SK-N-SH (cell line): ENCODE measurements around the gene ORM1.

Source experiments
- ELF1 ChIP-seq: IDR thresholded peaks from 2 replicates; pipeline ENCODE4 v1.4.0; 2012
- EP300 ChIP-seq, 2 experiments: IDR thresholded peaks; 2 replicates each; pipeline versions ENCODE4 v1.4.0 to v1.6.1; 2012; ENCODE audit warnings: borderline replicate concordance in 1 of 2, low read depth in 1 of 2, low read length in 1 of 2
- EZH2phosphoT487 ChIP-seq: fragments of 200-600 bp; sonication (generic); IDR thresholded peaks from 2 replicates; pipeline ENCODE4 v1.6.1; 2017; ENCODE audit warnings: low read depth, mixed run types, mild to moderate bottlenecking, antibody characterized with exemption, moderate library complexity, borderline replicate concordance
- FOSL2 ChIP-seq: IDR thresholded peaks from 2 replicates; pipeline ENCODE4 v1.4.0; 2012; ENCODE audit warnings: low read depth, mild to moderate bottlenecking, moderate library complexity, borderline replicate concordance
- FOXJ3 ChIP-seq: sonication (generic); formaldehyde crosslinking; IDR thresholded peaks from 2 replicates; pipeline ENCODE4 v1.5.1; 2020; ENCODE audit warnings: mild to moderate bottlenecking, missing genetic modification reagents
- GABPA ChIP-seq: IDR thresholded peaks from 2 replicates; pipeline ENCODE4 v1.4.0; 2012; ENCODE audit warnings: low read depth, mild to moderate bottlenecking
- MXI1 ChIP-seq: IDR thresholded peaks from 2 replicates; pipeline ENCODE4 v1.6.1; 2012; ENCODE audit warnings: mild to moderate bottlenecking, low read depth, low read length, improper control_type of control experiment
- NRF1 ChIP-seq: IDR thresholded peaks from 2 replicates; pipeline ENCODE4 v1.6.1; 2012; ENCODE audit warnings: low read depth, mild to moderate bottlenecking, low read length
- REST ChIP-seq: IDR thresholded peaks from 2 replicates; pipeline ENCODE4 v1.6.1; 2012; ENCODE audit warnings: mild to moderate bottlenecking, low read depth, low read length, moderate library complexity
- TAF1 ChIP-seq: IDR thresholded peaks from 2 replicates; pipeline ENCODE4 v1.6.1; 2012; ENCODE audit warnings: low read depth, mild to moderate bottlenecking, low read length, moderate library complexity, borderline replicate concordance
- USF2 ChIP-seq: fragments of 150-350 bp; IDR thresholded peaks from 2 replicates; pipeline ENCODE4 v1.6.1; 2017; ENCODE audit warnings: antibody characterized with exemption, low read length, low read depth, borderline replicate concordance
- YY1 ChIP-seq: IDR thresholded peaks from 2 replicates; pipeline ENCODE4 v1.4.0; 2012; ENCODE audit warnings: low read depth, mild to moderate bottlenecking
- TF ChIP-seq, protein P1 (sequence below): fragments of 200-600 bp; sonication (generic); IDR thresholded peaks from 2 replicates; pipeline ENCODE4 v1.6.1; 2017; ENCODE audit warnings: antibody characterized with exemption, mild to moderate bottlenecking, moderate library complexity

DNA sequence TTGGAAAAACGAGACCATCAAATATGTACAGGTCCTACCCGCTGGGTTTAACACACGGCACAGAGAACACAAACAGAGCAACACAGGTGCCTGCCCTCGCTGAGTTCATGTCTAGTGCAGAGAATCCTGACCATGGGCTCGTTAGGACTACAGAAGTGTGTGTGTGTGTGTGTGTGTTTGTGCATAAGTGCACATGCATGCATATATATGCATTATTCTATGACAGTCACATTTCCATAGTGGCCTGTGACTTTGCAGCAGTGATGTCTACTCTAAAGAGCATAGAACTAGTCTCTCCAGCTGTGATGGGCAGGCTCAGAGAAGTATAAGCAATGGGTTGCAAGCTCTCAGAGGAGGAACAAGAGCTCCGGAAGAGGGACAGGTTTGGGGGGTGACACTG, 34.5 kb downstream of the ORM1 start:
- no peak for TF ChIP-seq REST
- TF ChIP-seq EZH2phosphoT487 = no peak
- TF ChIP-seq, protein P1, sequence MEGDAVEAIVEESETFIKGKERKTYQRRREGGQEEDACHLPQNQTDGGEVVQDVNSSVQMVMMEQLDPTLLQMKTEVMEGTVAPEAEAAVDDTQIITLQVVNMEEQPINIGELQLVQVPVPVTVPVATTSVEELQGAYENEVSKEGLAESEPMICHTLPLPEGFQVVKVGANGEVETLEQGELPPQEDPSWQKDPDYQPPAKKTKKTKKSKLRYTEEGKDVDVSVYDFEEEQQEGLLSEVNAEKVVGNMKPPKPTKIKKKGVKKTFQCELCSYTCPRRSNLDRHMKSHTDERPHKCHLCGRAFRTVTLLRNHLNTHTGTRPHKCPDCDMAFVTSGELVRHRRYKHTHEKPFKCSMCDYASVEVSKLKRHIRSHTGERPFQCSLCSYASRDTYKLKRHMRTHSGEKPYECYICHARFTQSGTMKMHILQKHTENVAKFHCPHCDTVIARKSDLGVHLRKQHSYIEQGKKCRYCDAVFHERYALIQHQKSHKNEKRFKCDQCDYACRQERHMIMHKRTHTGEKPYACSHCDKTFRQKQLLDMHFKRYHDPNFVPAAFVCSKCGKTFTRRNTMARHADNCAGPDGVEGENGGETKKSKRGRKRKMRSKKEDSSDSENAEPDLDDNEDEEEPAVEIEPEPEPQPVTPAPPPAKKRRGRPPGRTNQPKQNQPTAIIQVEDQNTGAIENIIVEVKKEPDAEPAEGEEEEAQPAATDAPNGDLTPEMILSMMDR = no peak
- TF ChIP-seq FOSL2 = no peak
- TF ChIP-seq EP300 (IDR thresholded peaks at IDR 0.05; ENCODE audit: borderline replicate concordance in 1 of 2, low read depth in 1 of 2, low read length in 1 of 2) = no peak
- no peak for TF ChIP-seq TAF1
- no peak for TF ChIP-seq YY1
- no peak for TF ChIP-seq MXI1
- no peak for TF ChIP-seq NRF1
- TF ChIP-seq USF2 = no peak
- no peak for TF ChIP-seq ELF1
- TF ChIP-seq GABPA = no peak
- TF ChIP-seq FOXJ3 = no peak
